GM12878 (cell line): ENCODE measurements around the gene SHC3. TPM values are rescaled to one million over a fixed set of nuclear protein-coding genes. Genes with fewer than 3 reads are reported as not detected.

ENCODE experiments used
- ATAC-seq: fragments of 200-7000 bp; cut with Tn5 transposase; 3 replicates; pipeline ENCODE4 v1.9.1; 2020; ENCODE audit warnings: mild to moderate bottlenecking, moderate library complexity
- BruUV-seq: library from RNA; stranded (reverse); fragments of 400-500 nt; replicated peaks from 2 replicates; lab custom pipeline; 2021; lab: Mats Ljungman, UMichigan
- CTCF ChIA-PET: fragments of 300-600 bp; sonication (Branson Sonifier 250); formaldehyde crosslinking; extraction: SDS; loops from one replicate; lab custom pipeline; 2021; ENCODE audit warnings: inconsistent platforms; lab: Yijun Ruan, JAX
- POLR2A ChIA-PET: fragments of 350-600 bp; formaldehyde crosslinking; extraction: SDS; loops from one replicate; lab custom pipeline; 2021; ENCODE audit warnings: inconsistent platforms; lab: Charles Lee
- RAD21 ChIA-PET: fragments of 300-600 bp; sonication (Branson Sonifier 250); formaldehyde crosslinking; loops from one replicate; lab custom pipeline; 2023; ENCODE audit warnings: antibody characterized with exemption; ENCODE audit not compliant: unreplicated experiment; lab: Charles Lee
- SMC1A ChIA-PET: fragments of 300-600 bp; sonication (Branson Sonifier 250); formaldehyde crosslinking; loops from one replicate; lab custom pipeline; 2023; ENCODE audit not compliant: unreplicated experiment, uncharacterized antibody; lab: Charles Lee
- DNase-seq: peaks from one replicate; pipeline ENCODE4 v3.0.0-alpha.2; 2011; ENCODE audit warnings: low read depth, low spot score
- FAIRE-seq: peaks from 3 replicates; lab custom pipeline; 2011; peaks lifted over from hg19 to GRCh38; lab: Jason Lieb, UNC
- H2AFZ ChIP-seq: 2 replicates; pipeline ENCODE4 v1.6.0; 2011; ENCODE audit warnings: low read depth, low read length, control low read depth; ENCODE audit not compliant: control insufficient read depth
- H3K27ac ChIP-seq: 2 replicates; pipeline ENCODE4 v1.5.1; 2011; ENCODE audit warnings: control low read depth; ENCODE audit not compliant: control insufficient read depth, insufficient read depth
- H3K27me3 ChIP-seq, 2 experiments: replicated peaks in 1 of 2; 2 replicates each; pipeline versions ENCODE4 v1.6.0 to v1.6.1; 2011; ENCODE audit warnings: low read length in 1 of 2; ENCODE audit not compliant: control insufficient read depth in 2 of 2, insufficient read depth in 2 of 2
- H3K36me3 ChIP-seq, 2 experiments: 2 replicates each; pipeline ENCODE4 v1.5.1; 2011; ENCODE audit warnings: low read length in 1 of 2; ENCODE audit not compliant: control insufficient read depth in 2 of 2, insufficient read depth in 2 of 2
- H3K4me1 ChIP-seq: 2 replicates; pipeline ENCODE4 v1.6.1; 2011; ENCODE audit warnings: mild to moderate bottlenecking, low read length, moderate library complexity, mixed read lengths; ENCODE audit not compliant: control insufficient read depth, insufficient read depth
- H3K4me2 ChIP-seq: 2 replicates; pipeline ENCODE4 v1.6.0; 2011; ENCODE audit warnings: control low read depth; ENCODE audit not compliant: control insufficient read depth, insufficient read depth
- H3K4me3 ChIP-seq: fragments of 200-600 bp; sonication (generic); 2 replicates; pipeline ENCODE4 v1.5.1; 2016
- H3K79me2 ChIP-seq: 2 replicates; pipeline ENCODE4 v1.6.0; 2011; ENCODE audit warnings: low read length; ENCODE audit not compliant: control insufficient read depth, insufficient read depth
- H3K9ac ChIP-seq: 2 replicates; pipeline ENCODE4 v1.8.0; 2011; ENCODE audit warnings: low read length, control low read depth, mixed read lengths; ENCODE audit not compliant: control insufficient read depth, insufficient read depth
- H3K9me3 ChIP-seq: replicated peaks from 3 replicates; pipeline ENCODE4 v1.5.1; 2011; ENCODE audit warnings: mild to moderate bottlenecking, low read length; ENCODE audit not compliant: control insufficient read depth, insufficient read depth
- H4K20me1 ChIP-seq: 2 replicates; pipeline ENCODE4 v1.6.0; 2011; ENCODE audit not compliant: control insufficient read depth, insufficient read depth
- BCLAF1 ChIP-seq: fragments of 450-650 bp; IDR thresholded peaks from 2 replicates; pipeline ENCODE4 v1.6.1; 2017; ENCODE audit warnings: antibody characterized with exemption, mild to moderate bottlenecking, moderate library complexity
- BRCA1 ChIP-seq: IDR thresholded peaks from 2 replicates; pipeline ENCODE4 v1.6.1; 2011; ENCODE audit warnings: low read depth, low read length, improper control_type of control experiment
- CBFB ChIP-seq: IDR thresholded peaks from 2 replicates; pipeline ENCODE4 v1.6.1; 2016; ENCODE audit warnings: antibody characterized with exemption, low read depth
- CHD1 ChIP-seq: IDR thresholded peaks from 2 replicates; pipeline ENCODE4 v1.6.1; 2012; ENCODE audit warnings: low read depth, low read length, improper control_type of control experiment
- CREM ChIP-seq: IDR thresholded peaks from 2 replicates; pipeline ENCODE4 v1.6.1; 2014; ENCODE audit warnings: antibody characterized with exemption, low read depth
- HDGF ChIP-seq: fragments of 450-650 bp; IDR thresholded peaks from 2 replicates; pipeline ENCODE4 v1.6.1; 2016; ENCODE audit warnings: antibody characterized with exemption
- KAT2A ChIP-seq: conservative IDR thresholded peaks from 2 replicates; pipeline ENCODE4 v1.6.1; 2011; ENCODE audit warnings: low read depth, low read length; ENCODE audit not compliant: control insufficient read depth
- NFYB ChIP-seq: IDR thresholded peaks from 2 replicates; pipeline ENCODE4 v1.6.1; 2011; ENCODE audit warnings: low read depth, mild to moderate bottlenecking, low read length, improper control_type of control experiment, moderate library complexity; ENCODE audit not compliant: insufficient read depth
- NR2C2 ChIP-seq: IDR thresholded peaks from 2 replicates; pipeline ENCODE4 v1.6.1; 2011; ENCODE audit warnings: borderline replicate concordance, low read depth; ENCODE audit not compliant: control insufficient read depth, insufficient read length
- POU2F2 ChIP-seq: IDR thresholded peaks from 3 replicates; pipeline ENCODE4 v1.6.1; 2011; ENCODE audit warnings: low read depth, mild to moderate bottlenecking, low read length, borderline replicate concordance
- SMARCA5 ChIP-seq: fragments of 450-650 bp; IDR thresholded peaks from 2 replicates; pipeline ENCODE4 v1.6.1; 2017; ENCODE audit warnings: mild to moderate bottlenecking
- SREBF2 ChIP-seq: IDR thresholded peaks from 2 replicates; pipeline ENCODE4 v1.6.1; 2012; ENCODE audit warnings: mild to moderate bottlenecking, low read length
- YY1 ChIP-seq: IDR thresholded peaks from 2 replicates; pipeline ENCODE4 v1.6.1; 2011; ENCODE audit warnings: low read depth, mild to moderate bottlenecking, low read length
- ZNF217 ChIP-seq: fragments of 450-650 bp; IDR thresholded peaks from 2 replicates; pipeline ENCODE4 v1.6.1; 2017; ENCODE audit warnings: antibody characterized with exemption, mild to moderate bottlenecking
- ZNF274 ChIP-seq: IDR thresholded peaks from one replicate; pipeline ENCODE4 v1.8.0; 2011; ENCODE audit not compliant: insufficient read length, insufficient read depth
- WGBS: methylation state at CpG from one replicate; pipeline ENCODE4 v1.1.6; 2016; ENCODE audit warnings: low lambda C conversion rate; ENCODE audit not compliant: insufficient replicate concordance, insufficient coverage; ENCODE audit errors: missing lambda C conversion rate; 5-methylcytosine and 5-hydroxymethylcytosine counted together
- in situ Hi-C: fragments of 300-500 bp; cut with MboI; formaldehyde crosslinking; loops from 9 replicates; pipeline ENCODE4 v1.14.3; 2018; ENCODE audit warnings: mixed read lengths
- intact Hi-C: fragments of 100-400 bp; cut with micrococcal nuclease; formaldehyde crosslinking; loops from one replicate; pipeline ENCODE4 v1.14.2; 2022; ENCODE audit not compliant: unreplicated experiment
- polyA plus RNA-seq, 11 experiments: library from polyadenylated mRNA; depleted of rRNA in 4 of 11; unstranded in 6 of 11; stranded (reverse) in 5 of 11; fragments of >200 nt; fragmentation: Nextera tagmentation in 4 of 11; fragmentation: Illumina TruSeq in 1 of 11; extraction: Ambion mirVana in 4 of 11; extraction: Trizol in 1 of 11; gene quantifications; 1 replicate in 1 of 11; 2 replicates in 10 of 11; pipeline versions ENCODE4 v1.2.1 to v1.2.3, GENCODE V29; 2011 to 2016; ENCODE audit warnings: inconsistent platforms in 2 of 11, missing spikeins in 2 of 11, low read depth in 1 of 11
- total RNA-seq, 4 experiments: library from RNA; depleted of rRNA in 3 of 4; stranded (reverse); fragments of >200 nt in 3 of 4; fragmentation: Illumina TruSeq in 1 of 4; extraction: Trizol in 1 of 4; gene quantifications; 2 replicates each; pipeline versions ENCODE4 v1.2.1 to v1.2.3, GENCODE V29; 2013 to 2021
- TF ChIP-seq, protein P1 (sequence below): fragments of 450-650 bp; IDR thresholded peaks from 2 replicates; pipeline ENCODE4 v1.6.1; 2017; ENCODE audit warnings: low read depth, mild to moderate bottlenecking, moderate library complexity

Gene SHC3
- total and polyA plus RNA-seq, 10 of the 15 experiments (the other 5 are each of a cell fraction or from before 2014, with no cell fraction given): 0.01 to 0.06 TPM; not detected in 8

GRCh38 chr9:89096807-89097206 lies 81.8 kb downstream of the SHC3 start:
- H3K79me2 ChIP-seq: no peaks in the 10 kb centered on the region
- TF ChIP-seq CHD1: no peak
- no peak for TF ChIP-seq NR2C2
- TF ChIP-seq SMARCA5: no peak
- TF ChIP-seq HDGF: no peak
- TF ChIP-seq BRCA1: no peak
- no peak for TF ChIP-seq CBFB
- TF ChIP-seq KAT2A: no peak
- no peak for TF ChIP-seq POU2F2
- no peak for TF ChIP-seq SREBF2
- no peak for TF ChIP-seq ZNF217
- no peak for TF ChIP-seq BCLAF1
- TF ChIP-seq, protein P1, sequence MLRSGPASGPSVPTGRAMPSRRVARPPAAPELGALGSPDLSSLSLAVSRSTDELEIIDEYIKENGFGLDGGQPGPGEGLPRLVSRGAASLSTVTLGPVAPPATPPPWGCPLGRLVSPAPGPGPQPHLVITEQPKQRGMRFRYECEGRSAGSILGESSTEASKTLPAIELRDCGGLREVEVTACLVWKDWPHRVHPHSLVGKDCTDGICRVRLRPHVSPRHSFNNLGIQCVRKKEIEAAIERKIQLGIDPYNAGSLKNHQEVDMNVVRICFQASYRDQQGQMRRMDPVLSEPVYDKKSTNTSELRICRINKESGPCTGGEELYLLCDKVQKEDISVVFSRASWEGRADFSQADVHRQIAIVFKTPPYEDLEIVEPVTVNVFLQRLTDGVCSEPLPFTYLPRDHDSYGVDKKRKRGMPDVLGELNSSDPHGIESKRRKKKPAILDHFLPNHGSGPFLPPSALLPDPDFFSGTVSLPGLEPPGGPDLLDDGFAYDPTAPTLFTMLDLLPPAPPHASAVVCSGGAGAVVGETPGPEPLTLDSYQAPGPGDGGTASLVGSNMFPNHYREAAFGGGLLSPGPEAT: no peak
- TF ChIP-seq ZNF274: no peak
- TF ChIP-seq NFYB: no peak
- TF ChIP-seq CREM: no peak
- TF ChIP-seq YY1: no peak
- TF ChIP-seq, all 136 proteins: peak for 0
- in situ Hi-C loops (loop anchor here (10.0 kb wide), 1 partner anchor 58 kb away; no protein-coding TSS in a partner anchor), intact Hi-C loops (no loop called here)
- H3K9me3 ChIP-seq: no peaks in the 10 kb centered on the region; the same call in 2 of the 3 replicates
- no peak overlapping the region for H3K4me3 ChIP-seq
- H3K27ac ChIP-seq: no peak overlapping the region
- no peaks in the 10 kb centered on the region for H3K36me3 ChIP-seq
- H3K27me3 ChIP-seq: no peaks in the 10 kb centered on the region
- no TSS peak for BruUV-seq
- 32% methylated on average over 5 of the region's 7 CpGs for WGBS
- RAD21 ChIA-PET: no interaction called here
- FAIRE-seq: no peak
- ATAC-seq: no peak
- no peak overlapping the region for H3K4me2 ChIP-seq
- CTCF ChIA-PET: no interaction called here
- DNase-seq: no peak
- POLR2A ChIA-PET: no interaction called here
- H3K9ac ChIP-seq: no peak overlapping the region
- SMC1A ChIA-PET: no interaction called here
- H3K4me1 ChIP-seq: no peaks in the 10 kb centered on the region
- no peaks in the 10 kb centered on the region for H4K20me1 ChIP-seq
- H2AFZ ChIP-seq: no peak overlapping the region
